ENCODE data around the gene CHST11.

GRCh38 chr12:104414581-104415341 is 42.0 kb upstream of the CHST11 start:
- TF ChIP-seq POLR2A (IDR thresholded peaks at IDR 0.05; ENCODE audit: low read depth) (no peak), CTCF (IDR thresholded peaks at IDR 0.05) (no peak)

All from esophagus muscularis mucosa (tissue), 3 donors.